Renal cortical epithelial cell (primary cell): Measurements from ENCODE around the gene PDPK1. TPM values are rescaled to one million over a fixed set of nuclear protein-coding genes. Genes with fewer than 3 reads are reported as not detected.
A peak's percentile ranks its signal among the peaks of the same experiment; 100 is the strongest.
"Not testable (repeated sequence)": the region's sequence is repeated elsewhere in the genome, so short reads cannot be mapped to it uniquely, and the experiment has no call there.

Source experiments
- DNase-seq: peaks from one replicate; pipeline ENCODE4 v3.0.0-alpha.2; 2011; ENCODE audit warnings: low read depth
- total RNA-seq: library from RNA; depleted of rRNA; stranded (reverse); fragments of >200 nt; gene quantifications from 2 replicates; pipeline ENCODE4 v1.2.3, GENCODE V29; 2014

PDPK1 gene
- total RNA-seq, 1 donor from 2014 or later: 32.9 TPM

- no peak for DNase-seq
Measured at GRCh38 chr16:2587891-2588565, 50.2 kb downstream of the PDPK1 start.

GRCh38 chr16:2591476-2592240 is 53.8 kb downstream of the PDPK1 start:
- DNase-seq: no peak

- no peak for DNase-seq
Measured at GRCh38 chr16:2592786-2593185, 55.0 kb downstream of the PDPK1 start.

GRCh38 chr16:2595393-2596205 is 57.8 kb downstream of the PDPK1 start:
- no peak for DNase-seq

- DNase-seq: no peak
Measured at GRCh38 chr16:2596747-2597559, 59.1 kb downstream of the PDPK1 start.

- no peak for DNase-seq
Measured at GRCh38 chr16:2597560-2597902, 59.7 kb downstream of the PDPK1 start.

GRCh38 chr16:2598133-2598641 is 60.4 kb downstream of the PDPK1 start:
- DNase-seq: no peak

GRCh38 chr16:2598723-2599122 is 60.9 kb downstream of the PDPK1 start:
- no peak for DNase-seq

- not testable (repeated sequence) for DNase-seq
Measured at GRCh38 chr16:2599165-2599564, 61.3 kb downstream of the PDPK1 start.

- DNase-seq: not testable (repeated sequence)
Measured at GRCh38 chr16:2599785-2600184, 62.0 kb downstream of the PDPK1 start.

GRCh38 chr16:2601301-2602025 is 63.6 kb downstream of the PDPK1 start:
- DNase-seq: not testable (repeated sequence)

GRCh38 chr16:2602175-2602574 is 64.4 kb downstream of the PDPK1 start:
- DNase-seq: not testable (repeated sequence)

- DNase-seq: peak; percentile 91
Measured at GRCh38 chr16:2603165-2604015, 65.6 kb downstream of the PDPK1 start.

- not testable (repeated sequence) for DNase-seq
Measured at GRCh38 chr16:2604016-2604369, 66.2 kb downstream of the PDPK1 start.

GRCh38 chr16:2606820-2607219 is 69.0 kb downstream of the PDPK1 start:
- not testable (repeated sequence) for DNase-seq

- DNase-seq: not testable (repeated sequence)
Measured at GRCh38 chr16:2609345-2609744, 71.5 kb downstream of the PDPK1 start.

- DNase-seq: no peak
Measured at GRCh38 chr16:2609827-2610470, 72.1 kb downstream of the PDPK1 start.

GRCh38 chr16:2610781-2611498 is 73.1 kb downstream of the PDPK1 start:
- DNase-seq: no peak

- no peak for DNase-seq
Measured at GRCh38 chr16:2611499-2611862, 73.7 kb downstream of the PDPK1 start.
